ENCODE measurements around the gene BRPF3. TPM values are rescaled to one million over a fixed set of nuclear protein-coding genes. Genes with fewer than 3 reads are reported as not detected.

Gene BRPF3
- total RNA-seq, 1 donor from 2014 or later, result 32.0 TPM

DNA sequence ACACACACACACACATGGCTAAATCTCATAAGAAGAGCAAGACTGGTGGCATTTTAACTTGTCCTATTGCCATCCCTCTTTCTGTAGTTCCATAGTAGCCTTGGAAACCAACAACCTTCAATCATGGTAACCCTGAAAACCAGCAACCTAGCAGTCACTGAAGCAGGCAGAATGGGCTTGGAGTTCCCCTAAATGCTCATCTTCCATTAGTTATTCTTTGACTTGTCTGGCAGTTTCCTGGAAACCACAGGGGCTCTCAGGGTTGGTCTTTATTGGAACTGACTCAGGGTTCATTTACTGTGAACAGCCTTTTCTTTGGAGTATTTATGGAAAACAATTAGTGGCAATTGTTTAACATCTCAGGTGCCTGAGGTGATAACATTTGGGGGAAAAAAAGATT is 19.4 kb upstream of the BRPF3 start:
- TF ChIP-seq EZH2 (IDR thresholded peaks at IDR 0.05; ENCODE audit: insufficient read depth, low read length), result no peak
- TF ChIP-seq, protein P1, sequence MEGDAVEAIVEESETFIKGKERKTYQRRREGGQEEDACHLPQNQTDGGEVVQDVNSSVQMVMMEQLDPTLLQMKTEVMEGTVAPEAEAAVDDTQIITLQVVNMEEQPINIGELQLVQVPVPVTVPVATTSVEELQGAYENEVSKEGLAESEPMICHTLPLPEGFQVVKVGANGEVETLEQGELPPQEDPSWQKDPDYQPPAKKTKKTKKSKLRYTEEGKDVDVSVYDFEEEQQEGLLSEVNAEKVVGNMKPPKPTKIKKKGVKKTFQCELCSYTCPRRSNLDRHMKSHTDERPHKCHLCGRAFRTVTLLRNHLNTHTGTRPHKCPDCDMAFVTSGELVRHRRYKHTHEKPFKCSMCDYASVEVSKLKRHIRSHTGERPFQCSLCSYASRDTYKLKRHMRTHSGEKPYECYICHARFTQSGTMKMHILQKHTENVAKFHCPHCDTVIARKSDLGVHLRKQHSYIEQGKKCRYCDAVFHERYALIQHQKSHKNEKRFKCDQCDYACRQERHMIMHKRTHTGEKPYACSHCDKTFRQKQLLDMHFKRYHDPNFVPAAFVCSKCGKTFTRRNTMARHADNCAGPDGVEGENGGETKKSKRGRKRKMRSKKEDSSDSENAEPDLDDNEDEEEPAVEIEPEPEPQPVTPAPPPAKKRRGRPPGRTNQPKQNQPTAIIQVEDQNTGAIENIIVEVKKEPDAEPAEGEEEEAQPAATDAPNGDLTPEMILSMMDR (IDR thresholded peaks at IDR 0.05; ENCODE audit: insufficient read depth, low read depth, low read length), result no peak
- no peaks in the 10 kb centered on the region for H3K79me2 ChIP-seq (ENCODE audit: insufficient read depth, low read length)
- Mint-ChIP-seq H3K27ac (ENCODE audit: unreplicated experiment) (no peak overlapping the region), H3K4me3 (ENCODE audit: unreplicated experiment) (no peak overlapping the region), H3K27me3 (ENCODE audit: low read depth, unreplicated experiment) (peaks cover 4% of the 10 kb centered on the region), H3K9me3 (ENCODE audit: unreplicated experiment) (peaks cover 24% of the 10 kb centered on the region), H3K36me3 (ENCODE audit: low read depth, unreplicated experiment) (peaks cover 8% of the 10 kb centered on the region), H3K4me1 (ENCODE audit: low read depth, unreplicated experiment) (no peaks in the 10 kb centered on the region)
- H4K20me1 ChIP-seq (ENCODE audit: insufficient read depth, low read length), result no peaks in the 10 kb centered on the region
- no peak overlapping the region for H3K4me3 ChIP-seq (ENCODE audit: insufficient read depth, low read depth, low read length)
- no peak overlapping the region for H2AFZ ChIP-seq (ENCODE audit: low read depth, low read length)
- no peak for FAIRE-seq
- H3K27me3 ChIP-seq (ENCODE audit: insufficient read depth, low read length), result peaks cover 3% of the 10 kb centered on the region
- H3K9me3 ChIP-seq (ENCODE audit: insufficient read depth, low read depth, low read length), result peaks cover 3% of the 10 kb centered on the region
- H3K36me3 ChIP-seq (ENCODE audit: insufficient read depth, low read length), result no peaks in the 10 kb centered on the region
- H3K4me2 ChIP-seq (ENCODE audit: low read length), result no peak overlapping the region
- no peak for DNase-seq (ENCODE audit: low read depth)
- H3K9ac ChIP-seq (ENCODE audit: low read length), result no peak overlapping the region
- H3K4me1 ChIP-seq (ENCODE audit: insufficient read depth, low read length), result no peaks in the 10 kb centered on the region
- no peak overlapping the region for H3K27ac ChIP-seq (ENCODE audit: low read depth, low read length)

DNA sequence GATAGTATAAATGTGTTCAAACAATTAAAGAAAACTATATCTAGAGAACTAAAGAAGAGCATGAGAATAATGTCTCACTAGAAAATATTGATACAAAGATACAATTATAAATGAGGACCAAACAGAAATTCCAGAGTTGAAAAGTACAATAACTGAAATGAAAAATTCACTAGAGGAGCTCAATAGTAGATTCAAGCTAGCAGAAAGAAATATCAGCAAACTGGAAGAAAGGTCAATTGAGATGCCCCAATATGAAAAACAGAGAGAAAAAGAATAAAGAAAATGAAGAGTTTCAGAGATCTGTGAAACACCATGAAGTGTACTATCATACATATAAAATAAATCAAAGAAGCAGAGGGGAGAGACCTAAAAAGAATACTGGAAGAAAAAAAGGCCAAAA is 18.0 kb upstream of the BRPF3 start:
- Histone ChIP-seq H3K4me1 (ENCODE audit: insufficient read depth, low read length) (no peaks in the 10 kb centered on the region), H3K27me3 (ENCODE audit: insufficient read depth, low read length) (no peaks in the 10 kb centered on the region)
- FAIRE-seq, result no peak

DNA sequence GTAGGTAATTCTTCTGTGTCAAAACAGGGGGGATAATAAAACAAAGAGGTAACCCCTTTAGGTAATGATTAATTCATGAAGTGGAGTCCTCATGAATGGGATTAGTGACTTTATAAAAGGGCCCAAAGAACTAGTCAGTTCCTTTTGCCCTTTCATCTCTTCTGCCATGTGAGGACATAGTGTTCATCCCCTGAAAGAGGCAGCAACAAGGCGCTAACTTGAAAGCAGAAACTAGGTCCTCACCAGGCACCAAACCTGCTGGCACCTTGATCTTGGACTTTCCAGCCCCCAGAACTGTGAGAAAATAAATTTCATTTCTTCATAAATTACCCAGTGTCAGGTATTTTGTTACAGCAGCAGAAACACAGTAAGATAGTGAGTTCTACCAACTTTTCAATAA is 16.4 kb upstream of the BRPF3 start:
- no peaks in the 10 kb centered on the region for H3K27me3 ChIP-seq (ENCODE audit: insufficient read depth, low read length)
- H3K27ac ChIP-seq (ENCODE audit: low read depth, low read length), result no peak overlapping the region
- no peak overlapping the region for H3K4me2 ChIP-seq (ENCODE audit: low read length)
- Mint-ChIP-seq H3K36me3 (ENCODE audit: low read depth, unreplicated experiment) (peaks cover 8% of the 10 kb centered on the region), H3K27ac (ENCODE audit: unreplicated experiment) (no peak overlapping the region), H3K4me3 (ENCODE audit: unreplicated experiment) (no peak overlapping the region), H3K4me1 (ENCODE audit: low read depth, unreplicated experiment) (no peaks in the 10 kb centered on the region), H3K27me3 (ENCODE audit: low read depth, unreplicated experiment) (no peaks in the 10 kb centered on the region), H3K9me3 (ENCODE audit: unreplicated experiment) (peaks cover 24% of the 10 kb centered on the region)
- no peak overlapping the region for H3K9ac ChIP-seq (ENCODE audit: low read length)
- no peak overlapping the region for H3K4me3 ChIP-seq (ENCODE audit: insufficient read depth, low read depth, low read length)
- no peaks in the 10 kb centered on the region for H3K79me2 ChIP-seq (ENCODE audit: insufficient read depth, low read length)
- H4K20me1 ChIP-seq (ENCODE audit: insufficient read depth, low read length), result no peaks in the 10 kb centered on the region
- H3K9me3 ChIP-seq (ENCODE audit: insufficient read depth, low read depth, low read length), result peaks cover 3% of the 10 kb centered on the region
- no peaks in the 10 kb centered on the region for H3K4me1 ChIP-seq (ENCODE audit: insufficient read depth, low read length)
- FAIRE-seq, result no peak
- no peaks in the 10 kb centered on the region for H3K36me3 ChIP-seq (ENCODE audit: insufficient read depth, low read length)
- H2AFZ ChIP-seq (ENCODE audit: low read depth, low read length), result no peak overlapping the region
- TF ChIP-seq EZH2 (IDR thresholded peaks at IDR 0.05; ENCODE audit: insufficient read depth, low read length), result no peak
- TF ChIP-seq, protein P1 (IDR thresholded peaks at IDR 0.05; ENCODE audit: insufficient read depth, low read depth, low read length), result no peak
- DNase-seq (ENCODE audit: low read depth), result no peak

More for the DNA sequence above, 18.0 kb upstream of the BRPF3 start:
- Mint-ChIP-seq H3K27me3 (ENCODE audit: low read depth, unreplicated experiment) (no peaks in the 10 kb centered on the region), H3K27ac (ENCODE audit: unreplicated experiment) (no peak overlapping the region), H3K4me1 (ENCODE audit: low read depth, unreplicated experiment) (no peaks in the 10 kb centered on the region), H3K4me3 (ENCODE audit: unreplicated experiment) (no peak overlapping the region), H3K36me3 (ENCODE audit: low read depth, unreplicated experiment) (peaks cover 8% of the 10 kb centered on the region), H3K9me3 (ENCODE audit: unreplicated experiment) (peaks cover 24% of the 10 kb centered on the region)
- no peak for TF ChIP-seq EZH2 (IDR thresholded peaks at IDR 0.05; ENCODE audit: insufficient read depth, low read length)
- TF ChIP-seq, protein P1 (IDR thresholded peaks at IDR 0.05; ENCODE audit: insufficient read depth, low read depth, low read length), result no peak
- Histone ChIP-seq H2AFZ (ENCODE audit: low read depth, low read length) (no peak overlapping the region), H3K9me3 (ENCODE audit: insufficient read depth, low read depth, low read length) (peaks cover 3% of the 10 kb centered on the region), H3K36me3 (ENCODE audit: insufficient read depth, low read length) (no peaks in the 10 kb centered on the region), H3K4me2 (ENCODE audit: low read length) (no peak overlapping the region), H3K79me2 (ENCODE audit: insufficient read depth, low read length) (no peaks in the 10 kb centered on the region), H4K20me1 (ENCODE audit: insufficient read depth, low read length) (no peaks in the 10 kb centered on the region), H3K4me3 (ENCODE audit: insufficient read depth, low read depth, low read length) (no peak overlapping the region), H3K27ac (ENCODE audit: low read depth, low read length) (no peak overlapping the region), H3K9ac (ENCODE audit: low read length) (no peak overlapping the region)
- no peak for DNase-seq (ENCODE audit: low read depth)

Measured in astrocyte (in vitro differentiated cells and primary cell).